Left ventricle myocardium inferior (tissue), 1 donor: Measurements from ENCODE around the gene SUZ12. TPM values are rescaled to one million over a fixed set of nuclear protein-coding genes. Genes with fewer than 3 reads are reported as not detected.
"Not testable (repeated sequence)": the region's sequence is repeated elsewhere in the genome, so short reads cannot be mapped to it uniquely, and the experiment has no call there.

Experiments used
- DNase-seq: peaks from one replicate; pipeline ENCODE4 v3.0.0-alpha.2; 2020
- H3K27ac ChIP-seq: fragments of 200-600 bp; replicated peaks from 2 replicates; pipeline ENCODE4 v1.8.0; 2021
- H3K27me3 ChIP-seq: fragments of 200-600 bp; 2 replicates; pipeline ENCODE4 v1.8.0; 2021; ENCODE audit warnings: low read depth
- H3K36me3 ChIP-seq: fragments of 200-600 bp; 2 replicates; pipeline ENCODE4 v1.8.0; 2021
- H3K4me1 ChIP-seq: fragments of 200-600 bp; 2 replicates; pipeline ENCODE4 v1.8.0; 2021
- H3K4me3 ChIP-seq: fragments of 200-600 bp; 2 replicates; pipeline ENCODE4 v1.8.0; 2021; ENCODE audit warnings: mild to moderate bottlenecking, moderate library complexity
- H3K9me3 ChIP-seq: fragments of 200-600 bp; replicated peaks from 2 replicates; pipeline ENCODE4 v1.8.0; 2021
- CTCF ChIP-seq: fragments of 200-600 bp; IDR thresholded peaks from 2 replicates; pipeline ENCODE4 v1.8.0; 2021; ENCODE audit warnings: antibody characterized with exemption, mild to moderate bottlenecking, borderline replicate concordance
- intact Hi-C: fragments of 100-400 bp; cut with micrococcal nuclease; formaldehyde crosslinking; loops from one replicate; pipeline ENCODE4 v1.11.0; 2022
- total RNA-seq: library from RNA; stranded (reverse); fragmentation: NEBNext Ultra II Directional; extraction: Animal tissue kit (Norgen Biotek cat#: 25700); gene quantifications from one replicate; pipeline ENCODE4 v1.2.1, GENCODE V29; 2021
- donor health status: DM: no; HTN: yes; CAD: no; lungs with severe emphysema.

SUZ12 gene
- total RNA-seq, 1 donor from 2014 or later = 12.6 TPM

GRCh38 chr17:32033223-32033622 lies 96.4 kb downstream of the SUZ12 start:
- Histone ChIP-seq H3K4me1 (no peaks in the 10 kb centered on the region), H3K36me3 (peaks cover 40% of the 10 kb centered on the region), H3K9me3 (no peaks in the 10 kb centered on the region), H3K4me3 (no peak overlapping the region), H3K27me3 (no peaks in the 10 kb centered on the region), H3K27ac (no peak overlapping the region)
- DNase-seq = no peak
- intact Hi-C loops = no loop called here
- TF ChIP-seq CTCF = no peak

GRCh38 chr17:32033812-32034211 lies 97.0 kb downstream of the SUZ12 start:
- intact Hi-C loops, H3K9me3 ChIP-seq: not testable (repeated sequence)
- peaks cover 40% of the 10 kb centered on the region for H3K36me3 ChIP-seq

GRCh38 chr17:32040246-32040645 lies 103.4 kb downstream of the SUZ12 start:
- H3K27me3 ChIP-seq, intact Hi-C loops, H3K9me3 ChIP-seq, H3K4me1 ChIP-seq, DNase-seq, H3K4me3 ChIP-seq, H3K27ac ChIP-seq: not testable (repeated sequence)
- H3K36me3 ChIP-seq = peaks cover 41% of the 10 kb centered on the region

More at GRCh38 chr17:32033812-32034211, 97.0 kb downstream of the SUZ12 start:
- H3K27me3 ChIP-seq, H3K27ac ChIP-seq, DNase-seq, H3K4me3 ChIP-seq, H3K4me1 ChIP-seq: not testable (repeated sequence)

GRCh38 chr17:32041306-32041875 lies 104.6 kb downstream of the SUZ12 start:
- H3K27me3 ChIP-seq, H3K9me3 ChIP-seq, intact Hi-C loops, DNase-seq, H3K4me3 ChIP-seq, H3K27ac ChIP-seq, H3K4me1 ChIP-seq: not testable (repeated sequence)
- peaks cover 30% of the 10 kb centered on the region for H3K36me3 ChIP-seq

- H3K27ac ChIP-seq, intact Hi-C loops, H3K4me3 ChIP-seq, H3K27me3 ChIP-seq, H3K4me1 ChIP-seq, H3K9me3 ChIP-seq, DNase-seq: not testable (repeated sequence)
- H3K36me3 ChIP-seq = peaks cover 21% of the 10 kb centered on the region
These were observed 105.5 kb downstream of the SUZ12 start for GRCh38 chr17:32042266-32042665.

GRCh38 chr17:32045611-32046010 lies 108.8 kb downstream of the SUZ12 start:
- H3K36me3 ChIP-seq = peaks cover 19% of the 10 kb centered on the region
- H3K4me1 ChIP-seq, DNase-seq, H3K27me3 ChIP-seq, intact Hi-C loops, H3K27ac ChIP-seq, H3K4me3 ChIP-seq, H3K9me3 ChIP-seq: not testable (repeated sequence)

- intact Hi-C loops, H3K9me3 ChIP-seq, H3K27me3 ChIP-seq, H3K4me3 ChIP-seq, H3K4me1 ChIP-seq, DNase-seq, H3K27ac ChIP-seq: not testable (repeated sequence)
- peaks cover 10% of the 10 kb centered on the region for H3K36me3 ChIP-seq
These were observed 110.9 kb downstream of the SUZ12 start for GRCh38 chr17:32047663-32048062.

Other genes with a start within 250 kb of the SUZ12 start
- 52.5 TPM for gene COPRS, start 77.8 kb upstream of the SUZ12 start, total RNA-seq
- 32.0 TPM for gene UTP6, start 35.3 kb upstream of the SUZ12 start, total RNA-seq
- gene LRRC37B, start 70.4 kb downstream of the SUZ12 start, total RNA-seq = 3.2 TPM
- 56.9 TPM for gene RHOT1, start 205.5 kb downstream of the SUZ12 start, total RNA-seq